ENCODE measurements around the gene CACNA2D4.

GRCh38 chr12:1834186-1834925 lies 84.1 kb downstream of the CACNA2D4 start:
- TF ChIP-seq EZH2phosphoT487 (IDR thresholded peaks at IDR 0.05; ENCODE audit: insufficient read depth, low read depth) (no peak), EZH2 (IDR thresholded peaks at IDR 0.05; ENCODE audit: insufficient read depth, poor library complexity, severe bottlenecking) (no peak)
